ENCODE data around the gene WDR20. TPM values are rescaled to one million over a fixed set of nuclear protein-coding genes. Genes with fewer than 3 reads are reported as not detected.
"Not testable (repeated sequence)": the region's sequence is repeated elsewhere in the genome, so short reads cannot be mapped to it uniquely, and the experiment has no call there.

The WDR20 gene
- total RNA-seq, 1 experiment from 2014 or later = 23.7 TPM

- H3K36me3 ChIP-seq (ENCODE audit: low read depth, low read length) = no peaks in the 10 kb centered on the region; the same call in 1 of the 2 replicates
- no peak overlapping the region for H3K4me2 ChIP-seq (ENCODE audit: low read length)
- H3K9ac ChIP-seq (ENCODE audit: low read length) = no peak overlapping the region
- no peaks in the 10 kb centered on the region for H3K9me3 ChIP-seq (ENCODE audit: low read length)
- no peaks in the 10 kb centered on the region for H3K4me1 ChIP-seq (ENCODE audit: insufficient read depth, low read length)
- no peaks in the 10 kb centered on the region for H3K27me3 ChIP-seq (ENCODE audit: low read length)
- no peak overlapping the region for H3K4me3 ChIP-seq (ENCODE audit: low read length)
- 0 out of 2 replicates have a peak, but pooled peaks cover 3% of the 10 kb centered on the region for H4K20me1 ChIP-seq (ENCODE audit: low read length)
- DNase-seq (no peak), ATAC-seq (no peak; the same call in 1 of the 2 replicates)
- H3F3A ChIP-seq (ENCODE audit: low read length, unreplicated experiment) = no peaks in the 10 kb centered on the region
- ChIA-PET POLR2A (ENCODE audit: unreplicated experiment) (no interaction called here), CTCF (interaction anchor here (1.0 kb wide), 1 partner anchor 32 kb away, joined by 5 read pairs; the partner anchor contains the start of gene WDR20)
- intact Hi-C loops (cut with micrococcal nuclease) = no loop called here
- H3K79me2 ChIP-seq (ENCODE audit: low read length) = peaks cover 67% of the 10 kb centered on the region
- TF ChIP-seq CTCF (conservative IDR thresholded peaks at IDR 0.05; ENCODE audit: low read depth, low read length) = no peak
- TF ChIP-seq EZH2phosphoT487 (IDR thresholded peaks at IDR 0.05; ENCODE audit: borderline replicate concordance, low read length) = no peak
- TF ChIP-seq EZH2 (IDR thresholded peaks at IDR 0.05; ENCODE audit: low read length, unreplicated experiment) = no peak
- no peaks in the 10 kb centered on the region for H3K9me2 ChIP-seq (replicated peaks; ENCODE audit: low read length)
- no TSS peak for BruUV-seq (replicated peaks)
- no peak overlapping the region for H2AFZ ChIP-seq (ENCODE audit: low read length)
- H3K27ac ChIP-seq (ENCODE audit: low read length) = no peak overlapping the region
Observed at GRCh38 chr14:102171173-102172020, 31.7 kb downstream of the WDR20 start.

GRCh38 chr14:102172021-102172272, 32.2 kb downstream of the WDR20 start:
- H4K20me1 ChIP-seq (ENCODE audit: low read length); H3K4me2 ChIP-seq (ENCODE audit: low read length); BruUV-seq (replicated peaks); H2AFZ ChIP-seq (ENCODE audit: low read length); H3K9me3 ChIP-seq (ENCODE audit: low read length); H3K4me1 ChIP-seq (ENCODE audit: insufficient read depth, low read length); DNase-seq; H3K36me3 ChIP-seq (ENCODE audit: low read depth, low read length); intact Hi-C loops (cut with micrococcal nuclease); H3K27me3 ChIP-seq (ENCODE audit: low read length); ATAC-seq; H3K9ac ChIP-seq (ENCODE audit: low read length); H3K9me2 ChIP-seq (replicated peaks; ENCODE audit: low read length); H3K4me3 ChIP-seq (ENCODE audit: low read length); H3F3A ChIP-seq (ENCODE audit: low read length, unreplicated experiment); CTCF ChIA-PET; POLR2A ChIA-PET (ENCODE audit: unreplicated experiment); H3K27ac ChIP-seq (ENCODE audit: low read length): not testable (repeated sequence)
- peaks cover 67% of the 10 kb centered on the region for H3K79me2 ChIP-seq (ENCODE audit: low read length)

GRCh38 chr14:102172721-102173120, 33.0 kb downstream of the WDR20 start:
- H2AFZ ChIP-seq (ENCODE audit: low read length); BruUV-seq (replicated peaks); H3K4me3 ChIP-seq (ENCODE audit: low read length); H3F3A ChIP-seq (ENCODE audit: low read length, unreplicated experiment); intact Hi-C loops (cut with micrococcal nuclease); H3K27ac ChIP-seq (ENCODE audit: low read length); H3K9ac ChIP-seq (ENCODE audit: low read length); H3K4me2 ChIP-seq (ENCODE audit: low read length); H3K9me3 ChIP-seq (ENCODE audit: low read length); H3K9me2 ChIP-seq (replicated peaks; ENCODE audit: low read length); H3K4me1 ChIP-seq (ENCODE audit: insufficient read depth, low read length); H3K27me3 ChIP-seq (ENCODE audit: low read length); H3K36me3 ChIP-seq (ENCODE audit: low read depth, low read length); DNase-seq; ATAC-seq; POLR2A ChIA-PET (ENCODE audit: unreplicated experiment); CTCF ChIA-PET; H4K20me1 ChIP-seq (ENCODE audit: low read length): not testable (repeated sequence)
- H3K79me2 ChIP-seq (ENCODE audit: low read length) = peaks cover 67% of the 10 kb centered on the region

- DNase-seq = no peak
Observed at GRCh38 chr14:102177161-102177560, 37.5 kb downstream of the WDR20 start.

More at GRCh38 chr14:102177161-102177560, 37.5 kb downstream of the WDR20 start:
- intact Hi-C loops (cut with micrococcal nuclease) = no loop called here
- H3K9ac ChIP-seq (ENCODE audit: low read length) = no peak overlapping the region
- no peaks in the 10 kb centered on the region for H3K9me3 ChIP-seq (ENCODE audit: low read length)
- H3F3A ChIP-seq (ENCODE audit: low read length, unreplicated experiment) = no peaks in the 10 kb centered on the region
- ChIA-PET POLR2A (ENCODE audit: unreplicated experiment) (no interaction called here), CTCF (no interaction called here)
- H3K4me2 ChIP-seq (ENCODE audit: low read length) = no peak overlapping the region
- no peak overlapping the region for H2AFZ ChIP-seq (ENCODE audit: low read length)
- H3K4me1 ChIP-seq (ENCODE audit: insufficient read depth, low read length) = peaks cover 3% of the 10 kb centered on the region; the same call in 1 of the 2 replicates
- no TSS peak for BruUV-seq (replicated peaks)
- no peak overlapping the region for H3K27ac ChIP-seq (ENCODE audit: low read length)
- H3K79me2 ChIP-seq (ENCODE audit: low read length) = peaks cover 73% of the 10 kb centered on the region
- H3K27me3 ChIP-seq (ENCODE audit: low read length) = no peaks in the 10 kb centered on the region
- no peak for TF ChIP-seq EZH2 (IDR thresholded peaks at IDR 0.05; ENCODE audit: low read length, unreplicated experiment)
- TF ChIP-seq EZH2phosphoT487 (IDR thresholded peaks at IDR 0.05; ENCODE audit: borderline replicate concordance, low read length) = no peak
- TF ChIP-seq CTCF (conservative IDR thresholded peaks at IDR 0.05; ENCODE audit: low read depth, low read length) = no peak
- no peaks in the 10 kb centered on the region for H3K9me2 ChIP-seq (replicated peaks; ENCODE audit: low read length)
- H4K20me1 ChIP-seq (ENCODE audit: low read length) = peaks cover 6% of the 10 kb centered on the region; the same call in 1 of the 2 replicates
- no peak overlapping the region for H3K4me3 ChIP-seq (ENCODE audit: low read length)
- ATAC-seq = no peak
- no peaks in the 10 kb centered on the region for H3K36me3 ChIP-seq (ENCODE audit: low read depth, low read length)
